ENCODE results near the gene KCNK6. TPM values are rescaled to one million over a fixed set of nuclear protein-coding genes. Genes with fewer than 3 reads are reported as not detected.

The KCNK6 gene
- total and polyA plus RNA-seq, 2 of the 8 experiments (the other 6 are each of a cell fraction or from before 2014, with no cell fraction given): 10.6 to 13.3 TPM

- TF ChIP-seq USF2 (IDR thresholded peaks at IDR 0.05; ENCODE audit: low read length): no peak
Measured at GRCh38 chr19:38340927-38341326, 21.3 kb downstream of the KCNK6 start (continued).

All from H1 (cell line).